ENCODE measurements around the gene VPS45.

DNA sequence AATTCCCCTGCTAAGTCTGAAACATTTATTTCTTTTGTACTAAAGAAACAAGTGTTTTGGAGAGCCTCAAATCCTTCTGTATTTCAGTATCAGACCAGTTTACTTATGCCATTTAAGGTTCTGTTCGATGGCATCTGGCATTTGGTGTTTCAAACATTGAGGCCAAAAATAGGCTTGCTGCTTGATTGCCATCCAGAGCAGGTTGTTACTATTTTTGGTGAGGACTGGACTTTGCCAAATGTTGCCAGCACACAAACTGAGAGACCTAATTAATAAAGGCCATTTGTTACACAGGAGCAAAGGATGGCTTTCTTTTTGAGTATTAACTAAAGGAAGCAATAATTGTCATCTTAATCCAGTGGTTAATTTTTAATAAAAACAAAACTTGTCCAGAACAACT is 26.2 kb downstream of the VPS45 start:
- TF ChIP-seq POLR2A (IDR thresholded peaks at IDR 0.05; ENCODE audit: low read length) (no peak), GATA1 (IDR thresholded peaks at IDR 0.05; ENCODE audit: low read depth, low read length) (no peak)

All from erythroblast (primary cell).